Measurements from ENCODE around the gene KCNT2. TPM values are rescaled to one million over a fixed set of nuclear protein-coding genes. Genes with fewer than 3 reads are reported as not detected.

Gene KCNT2
- total and polyA plus RNA-seq, 2 of the 8 experiments (the other 6 are each of a cell fraction or from before 2014, with no cell fraction given): 2.3 to 10.2 TPM

GRCh38 chr1:196401891-196402290 is 206.3 kb downstream of the KCNT2 start:
- CTCF ChIA-PET (ENCODE audit: partially characterized antibody): no interaction called here
- H2BK20ac ChIP-seq (ENCODE audit: low read length): no peak overlapping the region
- TF ChIP-seq SRF (IDR thresholded peaks at IDR 0.05; ENCODE audit: low read depth, low read length): no peak
- no peak for TF ChIP-seq GABPA (IDR thresholded peaks at IDR 0.05; ENCODE audit: borderline replicate concordance, insufficient read depth, low read length)
- no peak for TF ChIP-seq CTCF (IDR thresholded peaks at IDR 0.05; ENCODE audit: control extremely low read depth in 1 of 3, insufficient read depth in 1 of 3, low read depth in 1 of 3, low read length in 3 of 3)
- TF ChIP-seq TCF12 (IDR thresholded peaks at IDR 0.05; ENCODE audit: low read depth, low read length): no peak
- TF ChIP-seq, protein P1, sequence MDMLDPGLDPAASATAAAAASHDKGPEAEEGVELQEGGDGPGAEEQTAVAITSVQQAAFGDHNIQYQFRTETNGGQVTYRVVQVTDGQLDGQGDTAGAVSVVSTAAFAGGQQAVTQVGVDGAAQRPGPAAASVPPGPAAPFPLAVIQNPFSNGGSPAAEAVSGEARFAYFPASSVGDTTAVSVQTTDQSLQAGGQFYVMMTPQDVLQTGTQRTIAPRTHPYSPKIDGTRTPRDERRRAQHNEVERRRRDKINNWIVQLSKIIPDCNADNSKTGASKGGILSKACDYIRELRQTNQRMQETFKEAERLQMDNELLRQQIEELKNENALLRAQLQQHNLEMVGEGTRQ (IDR thresholded peaks at IDR 0.05; ENCODE audit: low read length): no peak
- TF ChIP-seq, protein P2, sequence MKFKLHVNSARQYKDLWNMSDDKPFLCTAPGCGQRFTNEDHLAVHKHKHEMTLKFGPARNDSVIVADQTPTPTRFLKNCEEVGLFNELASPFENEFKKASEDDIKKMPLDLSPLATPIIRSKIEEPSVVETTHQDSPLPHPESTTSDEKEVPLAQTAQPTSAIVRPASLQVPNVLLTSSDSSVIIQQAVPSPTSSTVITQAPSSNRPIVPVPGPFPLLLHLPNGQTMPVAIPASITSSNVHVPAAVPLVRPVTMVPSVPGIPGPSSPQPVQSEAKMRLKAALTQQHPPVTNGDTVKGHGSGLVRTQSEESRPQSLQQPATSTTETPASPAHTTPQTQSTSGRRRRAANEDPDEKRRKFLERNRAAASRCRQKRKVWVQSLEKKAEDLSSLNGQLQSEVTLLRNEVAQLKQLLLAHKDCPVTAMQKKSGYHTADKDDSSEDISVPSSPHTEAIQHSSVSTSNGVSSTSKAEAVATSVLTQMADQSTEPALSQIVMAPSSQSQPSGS (IDR thresholded peaks at IDR 0.05; ENCODE audit: low read length): no peak
- no peak for TF ChIP-seq SP4 (IDR thresholded peaks at IDR 0.05; ENCODE audit: low read length)
- no peak for TF ChIP-seq BACH1 (IDR thresholded peaks at IDR 0.05; ENCODE audit: low read length)
- no peak for TF ChIP-seq PHF8 (conservative IDR thresholded peaks at IDR 0.05; ENCODE audit: low read depth, low read length)
- no peak for TF ChIP-seq POLR2A (IDR thresholded peaks at IDR 0.05; ENCODE audit: control extremely low read depth in 1 of 2, low read depth in 2 of 2, low read length in 2 of 2)
- TF ChIP-seq RXRA (IDR thresholded peaks at IDR 0.05; ENCODE audit: insufficient read depth, low read depth, low read length): no peak

More at GRCh38 chr1:196401891-196402290, 206.3 kb downstream of the KCNT2 start:
- Histone ChIP-seq H3K4me3 (ENCODE audit: extremely low read depth in 1 of 4, insufficient read depth in 2 of 4, low read depth in 3 of 4, low read length in 4 of 4) (no peak overlapping the region), H2BK12ac (ENCODE audit: low read depth, low read length) (no peak overlapping the region), H3K4me2 (ENCODE audit: insufficient read depth in 1 of 2, low read depth in 2 of 2, low read length in 2 of 2) (no peak overlapping the region), H2BK120ac (replicated peaks; ENCODE audit: low read depth, low read length) (no peak overlapping the region), H4K8ac (ENCODE audit: extremely low read depth, insufficient read depth, low read length) (no peak overlapping the region), H3K27ac (ENCODE audit: low read depth, low read length) (no peak overlapping the region), H3K36me3 (ENCODE audit: control insufficient read depth in 2 of 4, insufficient read depth in 4 of 4, low read length in 3 of 4) (peaks cover 0 to 3% (median 0%) of the 10 kb centered on the region in 4 experiments; a peak in 1 of 8 replicates), H3K14ac (ENCODE audit: insufficient read length) (no peak overlapping the region), H3K79me2 (ENCODE audit: control insufficient read depth in 1 of 2, insufficient read depth in 2 of 2, low read length in 2 of 2) (no peaks in the 10 kb centered on the region), H4K5ac (ENCODE audit: insufficient read length, low read depth, low read length) (no peak overlapping the region), H3K27me3 (replicated peaks in 1 of 4; ENCODE audit: control insufficient read depth in 3 of 4, extremely low read depth in 1 of 4, insufficient read depth in 3 of 4, low read length in 3 of 4) (no peaks in the 10 kb centered on the region), H3K4ac (replicated peaks; ENCODE audit: insufficient read length, low read depth, low read length) (no peak overlapping the region), H3K56ac (replicated peaks; ENCODE audit: insufficient read length, low read depth, low read length) (no peak overlapping the region), H2AFZ (ENCODE audit: low read length) (no peak overlapping the region), H2BK5ac (ENCODE audit: low read depth, low read length) (no peak overlapping the region), H3K79me1 (ENCODE audit: low read depth, low read length) (no peaks in the 10 kb centered on the region), H3K4me1 (replicated peaks in 1 of 4; ENCODE audit: control insufficient read depth in 3 of 4, insufficient read depth in 4 of 4, low read length in 3 of 4) (0 out of 7 replicates have a peak, but pooled peaks cover 0 to 2% (median 0%) of the 10 kb centered on the region in 4 experiments), H3K23ac (ENCODE audit: insufficient read length) (no peak overlapping the region), H4K20me1 (replicated peaks in 1 of 2; ENCODE audit: control insufficient read depth in 1 of 2, insufficient read depth in 2 of 2, low read length in 2 of 2) (no peaks in the 10 kb centered on the region), H4K91ac (replicated peaks; ENCODE audit: insufficient read length, low read length) (no peak overlapping the region), H2AK5ac (ENCODE audit: low read depth, low read length) (no peak overlapping the region), H3K9me3 (ENCODE audit: insufficient read depth in 2 of 2, low read depth in 1 of 2, low read length in 1 of 2) (no peaks in the 10 kb centered on the region), H2BK15ac (ENCODE audit: low read length) (no peak overlapping the region), H3K23me2 (ENCODE audit: low read depth, low read length) (no peaks in the 10 kb centered on the region), H3K9ac (replicated peaks in 1 of 4; ENCODE audit: extremely low read depth in 1 of 4, low read depth in 3 of 4, low read length in 3 of 4) (no peak overlapping the region), H3K18ac (ENCODE audit: extremely low read depth, low read length) (no peak overlapping the region)
- FAIRE-seq (no peak), DNase-seq (ENCODE audit: low read depth in 1 of 2, low spot score in 2 of 2) (no peak)
- POLR2A ChIA-PET (ENCODE audit: partially characterized antibody): no interaction called here

All from H1 (cell line).